HepG2 (cell line): ENCODE results near the gene PADI4. TPM values are rescaled to one million over a fixed set of nuclear protein-coding genes. Genes with fewer than 3 reads are reported as not detected.

Experiments
- ATAC-seq: fragments of 200-7000 bp; cut with Tn5 transposase; 3 replicates; pipeline ENCODE4 v1.9.1; 2020; ENCODE audit warnings: mild to moderate bottlenecking, moderate library complexity
- BruUV-seq: library from RNA; stranded (reverse); fragments of 400-500 nt; replicated peaks from 2 replicates; lab custom pipeline; 2021; lab: Mats Ljungman, UMichigan
- CTCF ChIA-PET: fragments of 300-600 bp; formaldehyde crosslinking; extraction: SDS; loops from one replicate; lab custom pipeline; 2021; ENCODE audit warnings: low total read pairs, inconsistent platforms, low intra/inter-chr PET ratio; lab: Yijun Ruan, JAX
- POLR2A ChIA-PET: fragments of 350-600 bp; sonication (Branson Sonifier 250); formaldehyde crosslinking; loops from one replicate; lab custom pipeline; 2020; ENCODE audit warnings: antibody characterized with exemption, inconsistent platforms; lab: Yijun Ruan, JAX
- DNase-seq: peaks from one replicate; pipeline ENCODE4 v3.0.0-alpha.2; 2015; ENCODE audit warnings: low spot score
- FAIRE-seq: peaks from 3 replicates; lab custom pipeline; 2011; peaks lifted over from hg19 to GRCh38; lab: Jason Lieb, UNC
- H2AFZ ChIP-seq: one replicate; pipeline ENCODE4 v1.6.1; 2011; ENCODE audit warnings: low read length, inconsistent platforms
- H3K27ac ChIP-seq: fragments of 300-600 bp; 3 replicates; pipeline ENCODE4 v1.8.0; 2011; ENCODE audit warnings: mixed run types, mild to moderate bottlenecking, mixed read lengths, low read length, inconsistent platforms; ENCODE audit not compliant: insufficient read depth; ENCODE audit errors: extremely low read length
- H3K27me3 ChIP-seq, 2 experiments: fragments of 200-600 bp in 1 of 2; 2 replicates in 1 of 2; 3 replicates in 1 of 2; pipeline versions ENCODE4 v1.6.0 to v1.8.0; 2011; ENCODE audit warnings: low read length in 2 of 2, mild to moderate bottlenecking in 2 of 2, moderate library complexity in 2 of 2, inconsistent platforms in 1 of 2; ENCODE audit not compliant: insufficient read depth in 2 of 2, control insufficient read depth in 1 of 2
- H3K36me3 ChIP-seq, 2 experiments: fragments of 200-600 bp in 1 of 2; replicated peaks in 1 of 2; 2 replicates in 1 of 2; 3 replicates in 1 of 2; pipeline versions ENCODE4 v1.5.1 to v1.8.0; 2011; ENCODE audit warnings: low read length in 2 of 2, inconsistent platforms in 1 of 2; ENCODE audit not compliant: insufficient read depth in 2 of 2, control insufficient read depth in 1 of 2
- H3K4me1 ChIP-seq: 2 replicates; pipeline ENCODE4 v1.5.1; 2012; ENCODE audit warnings: low read length, inconsistent platforms; ENCODE audit not compliant: insufficient read depth
- H3K4me2 ChIP-seq: 2 replicates; pipeline ENCODE4 v1.6.0; 2011; ENCODE audit warnings: low read depth, low read length, inconsistent platforms
- H3K4me3 ChIP-seq, 3 experiments: fragments of 200-600 bp in 1 of 3; sonication (generic), shearing (Covaris generic) in 1 of 3; replicated peaks in 1 of 3; 2 replicates each; pipeline ENCODE4 v1.5.1; 2011 to 2016; ENCODE audit warnings: low read length in 3 of 3, inconsistent platforms in 2 of 3, low read depth in 2 of 3, mild to moderate bottlenecking in 2 of 3, control low read depth in 1 of 3, mixed read lengths in 1 of 3; ENCODE audit not compliant: insufficient read depth in 1 of 3
- H3K79me2 ChIP-seq: one replicate; pipeline ENCODE4 v1.6.1; 2011; ENCODE audit warnings: low read length, inconsistent platforms; ENCODE audit not compliant: insufficient read depth
- H3K9ac ChIP-seq: 2 replicates; pipeline ENCODE4 v1.6.0; 2011; ENCODE audit warnings: mild to moderate bottlenecking, low read depth, low read length, inconsistent platforms; ENCODE audit not compliant: insufficient read depth
- H3K9me3 ChIP-seq: 2 replicates; pipeline ENCODE4 v1.5.1; 2012; ENCODE audit warnings: mild to moderate bottlenecking, low read length
- H4K20me1 ChIP-seq: 2 replicates; pipeline ENCODE4 v1.6.0; 2011; ENCODE audit warnings: inconsistent platforms, mild to moderate bottlenecking, low read length, moderate library complexity; ENCODE audit not compliant: insufficient read depth
- CBX5 ChIP-seq: sonication (generic); formaldehyde crosslinking; IDR thresholded peaks from 2 replicates; pipeline ENCODE4 v1.4.0; 2020; ENCODE audit warnings: missing genetic modification reagents, borderline replicate concordance
- FOXO1 ChIP-seq: sonication (generic); formaldehyde crosslinking; IDR thresholded peaks from 2 replicates; pipeline ENCODE4 v1.4.0; 2020; ENCODE audit warnings: missing genetic modification reagents
- FOXP1 ChIP-seq, 2 experiments: fragments of 450-650 bp in 1 of 2; IDR thresholded peaks; 2 replicates each; pipeline ENCODE4 v1.6.1; 2017 to 2018; ENCODE audit warnings: antibody characterized with exemption in 1 of 2
- KLF11 ChIP-seq: IDR thresholded peaks from 2 replicates; pipeline ENCODE4 v1.6.1; 2016; ENCODE audit warnings: missing compliant biosample characterization
- RBFOX2 ChIP-seq: fragments of 200-400 bp; formaldehyde crosslinking; IDR thresholded peaks from 2 replicates; pipeline ENCODE4 v1.6.1; 2017; ENCODE audit warnings: low read depth, mild to moderate bottlenecking, low read length
- RNF2 ChIP-seq: fragments of 450-650 bp; conservative IDR thresholded peaks from 2 replicates; pipeline ENCODE4 v1.6.1; 2016; ENCODE audit warnings: low read depth
- SAFB2 ChIP-seq: sonication (generic); formaldehyde crosslinking; IDR thresholded peaks from 2 replicates; pipeline ENCODE4 v1.5.1; 2020; ENCODE audit warnings: missing genetic modification reagents, low read depth, mild to moderate bottlenecking, borderline replicate concordance
- ZNF17 ChIP-seq: sonication (generic); formaldehyde crosslinking; IDR thresholded peaks from 2 replicates; pipeline ENCODE4 v1.5.0; 2020; ENCODE audit warnings: mild to moderate bottlenecking, missing genetic modification reagents
- ZNF256 ChIP-seq: sonication (generic); formaldehyde crosslinking; conservative IDR thresholded peaks from 2 replicates; pipeline ENCODE4 v1.4.0; 2020; ENCODE audit warnings: missing genetic modification reagents
- ZNF550 ChIP-seq: sonication (generic); formaldehyde crosslinking; IDR thresholded peaks from 2 replicates; pipeline ENCODE4 v1.4.0; 2020; ENCODE audit warnings: mild to moderate bottlenecking, missing genetic modification reagents, borderline replicate concordance
- ZNF773 ChIP-seq: sonication (generic); formaldehyde crosslinking; IDR thresholded peaks from 2 replicates; pipeline ENCODE4 v1.4.0; 2020; ENCODE audit warnings: missing genetic modification reagents, borderline replicate concordance
- ZNF850 ChIP-seq: sonication (generic); formaldehyde crosslinking; conservative IDR thresholded peaks from 2 replicates; pipeline ENCODE4 v1.9.0; 2021; ENCODE audit warnings: mild to moderate bottlenecking, missing genetic modification reagents
- ZSCAN12 ChIP-seq: sonication (generic); formaldehyde crosslinking; IDR thresholded peaks from 2 replicates; pipeline ENCODE4 v1.9.0; 2021; ENCODE audit warnings: mild to moderate bottlenecking, missing genetic modification reagents
- ZSCAN29 ChIP-seq: sonication (generic); formaldehyde crosslinking; conservative IDR thresholded peaks from 2 replicates; pipeline ENCODE4 v1.4.0; 2020; ENCODE audit warnings: mild to moderate bottlenecking, missing genetic modification reagents
- whole genome bisulfite sequencing: methylation state at CpG from one replicate; pipeline ENCODE4 v1.1.6; 2017; ENCODE audit warnings: low lambda C conversion rate; 5-methylcytosine and 5-hydroxymethylcytosine counted together
- in situ Hi-C: cut with HindIII; loops from 2 replicates; pipeline ENCODE4 v1.10.0; 2017; ENCODE audit warnings: low pct_unique_long_range_greater_than_20kb; ENCODE audit not compliant: extremely low pct_ligation_motif_present
- intact Hi-C: fragments of 100-400 bp; cut with micrococcal nuclease; formaldehyde crosslinking; loops from one replicate; pipeline ENCODE4 v1.10.0; 2022; ENCODE audit not compliant: unreplicated experiment
- polyA plus RNA-seq, 8 experiments: library from polyadenylated mRNA; depleted of rRNA in 3 of 8; stranded (reverse) in 7 of 8; unstranded in 1 of 8; fragments of >200 nt; fragmentation: Illumina TruSeq in 4 of 8; extraction: Trizol in 4 of 8; gene quantifications; 2 replicates each; pipeline versions ENCODE4 v1.2.1 to v1.2.3, GENCODE V29; 2011 to 2016; ENCODE audit warnings: low read depth in 4 of 8, missing spikeins in 1 of 8, mixed read lengths in 1 of 8; ENCODE audit not compliant: insufficient read depth in 1 of 8
- total RNA-seq, 5 experiments: library from RNA; depleted of rRNA; stranded (reverse); fragments of >200 nt; fragmentation: Illumina TruSeq; extraction: Trizol; gene quantifications; 2 replicates each; pipeline ENCODE4 v1.2.3, GENCODE V29; 2016; ENCODE audit warnings: low read depth in 1 of 5
- TF ChIP-seq, protein P1 (sequence below): sonication (generic); formaldehyde crosslinking; IDR thresholded peaks from 2 replicates; pipeline ENCODE4 v1.4.0; 2020; ENCODE audit warnings: missing genetic modification reagents
- TF ChIP-seq, protein P2 (sequence below): sonication (generic); formaldehyde crosslinking; IDR thresholded peaks from 2 replicates; pipeline ENCODE4 v1.9.0; 2021; ENCODE audit warnings: missing genetic modification reagents, borderline replicate concordance
- TF ChIP-seq, protein P3 (sequence below): sonication (generic); formaldehyde crosslinking; IDR thresholded peaks from 2 replicates; pipeline ENCODE4 v1.5.1; 2020; ENCODE audit warnings: mild to moderate bottlenecking, missing genetic modification reagents, borderline replicate concordance
- TF ChIP-seq, protein P4 (sequence below): conservative IDR thresholded peaks from 2 replicates; pipeline ENCODE4 v1.6.1; 2018; ENCODE audit warnings: missing genetic modification reagents

Gene PADI4
- total and polyA plus RNA-seq, 2 of the 13 experiments (the other 11 are each of a cell fraction or from before 2014, with no cell fraction given), result 0.04 TPM

DNA sequence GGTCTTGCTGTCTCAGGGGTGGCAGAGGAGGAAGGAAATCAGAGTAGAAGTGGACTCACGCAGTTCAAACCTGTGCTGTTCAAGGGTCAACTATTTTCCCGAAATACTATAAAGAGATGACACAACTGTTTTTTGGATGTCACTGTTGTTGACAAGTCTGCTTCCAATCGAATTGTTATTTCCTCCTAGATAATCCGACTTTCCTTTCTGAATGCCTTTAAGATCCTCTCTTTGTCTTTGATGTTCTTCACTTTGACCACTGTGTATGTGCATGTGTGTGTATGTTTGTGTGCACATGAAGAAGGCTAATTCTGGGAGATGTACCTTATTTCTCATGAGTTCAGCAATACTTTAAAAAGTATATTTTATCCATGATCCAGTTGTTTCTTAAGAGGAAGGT, 21.6 kb downstream of the PADI4 start:
- DNase-seq (no peak), FAIRE-seq (no peak)
- POLR2A ChIA-PET, result no interaction called here
- Histone ChIP-seq H3K4me1 (peaks cover 6% of the 10 kb centered on the region; the same call in 1 of the 2 replicates), H3K27me3 (peaks cover 1 to 10% of the 10 kb centered on the region in 2 experiments; a peak in 3 of 5 replicates)
- no peak for TF ChIP-seq ZNF773 (CRISPR knock-in tag)
- TF ChIP-seq, protein P1, sequence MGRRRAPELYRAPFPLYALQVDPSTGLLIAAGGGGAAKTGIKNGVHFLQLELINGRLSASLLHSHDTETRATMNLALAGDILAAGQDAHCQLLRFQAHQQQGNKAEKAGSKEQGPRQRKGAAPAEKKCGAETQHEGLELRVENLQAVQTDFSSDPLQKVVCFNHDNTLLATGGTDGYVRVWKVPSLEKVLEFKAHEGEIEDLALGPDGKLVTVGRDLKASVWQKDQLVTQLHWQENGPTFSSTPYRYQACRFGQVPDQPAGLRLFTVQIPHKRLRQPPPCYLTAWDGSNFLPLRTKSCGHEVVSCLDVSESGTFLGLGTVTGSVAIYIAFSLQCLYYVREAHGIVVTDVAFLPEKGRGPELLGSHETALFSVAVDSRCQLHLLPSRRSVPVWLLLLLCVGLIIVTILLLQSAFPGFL (CRISPR knock-in tag), result no peak
- TF ChIP-seq KLF11, result no peak
- TF ChIP-seq ZNF850, result no peak
- no peak for TF ChIP-seq ZNF17 (CRISPR knock-in tag)
- no peak for TF ChIP-seq RBFOX2
- no peak for TF ChIP-seq FOXP1 (IDR thresholded peaks at IDR 0.05)
- no peak for TF ChIP-seq FOXP1 (CRISPR knock-in tag; IDR thresholded peaks at IDR 0.05)
- TF ChIP-seq ZNF256 (CRISPR knock-in tag), result no peak
- TF ChIP-seq, protein P2, sequence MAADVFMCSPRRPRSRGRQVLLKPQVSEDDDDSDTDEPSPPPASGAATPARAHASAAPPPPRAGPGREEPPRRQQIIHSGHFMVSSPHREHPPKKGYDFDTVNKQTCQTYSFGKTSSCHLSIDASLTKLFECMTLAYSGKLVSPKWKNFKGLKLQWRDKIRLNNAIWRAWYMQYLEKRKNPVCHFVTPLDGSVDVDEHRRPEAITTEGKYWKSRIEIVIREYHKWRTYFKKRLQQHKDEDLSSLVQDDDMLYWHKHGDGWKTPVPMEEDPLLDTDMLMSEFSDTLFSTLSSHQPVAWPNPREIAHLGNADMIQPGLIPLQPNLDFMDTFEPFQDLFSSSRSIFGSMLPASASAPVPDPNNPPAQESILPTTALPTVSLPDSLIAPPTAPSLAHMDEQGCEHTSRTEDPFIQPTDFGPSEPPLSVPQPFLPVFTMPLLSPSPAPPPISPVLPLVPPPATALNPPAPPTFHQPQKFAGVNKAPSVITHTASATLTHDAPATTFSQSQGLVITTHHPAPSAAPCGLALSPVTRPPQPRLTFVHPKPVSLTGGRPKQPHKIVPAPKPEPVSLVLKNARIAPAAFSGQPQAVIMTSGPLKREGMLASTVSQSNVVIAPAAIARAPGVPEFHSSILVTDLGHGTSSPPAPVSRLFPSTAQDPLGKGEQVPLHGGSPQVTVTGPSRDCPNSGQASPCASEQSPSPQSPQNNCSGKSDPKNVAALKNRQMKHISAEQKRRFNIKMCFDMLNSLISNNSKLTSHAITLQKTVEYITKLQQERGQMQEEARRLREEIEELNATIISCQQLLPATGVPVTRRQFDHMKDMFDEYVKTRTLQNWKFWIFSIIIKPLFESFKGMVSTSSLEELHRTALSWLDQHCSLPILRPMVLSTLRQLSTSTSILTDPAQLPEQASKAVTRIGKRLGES (CRISPR knock-in tag), result no peak
- no peak for TF ChIP-seq ZSCAN12 (CRISPR knock-in tag)
- TF ChIP-seq, protein P3, sequence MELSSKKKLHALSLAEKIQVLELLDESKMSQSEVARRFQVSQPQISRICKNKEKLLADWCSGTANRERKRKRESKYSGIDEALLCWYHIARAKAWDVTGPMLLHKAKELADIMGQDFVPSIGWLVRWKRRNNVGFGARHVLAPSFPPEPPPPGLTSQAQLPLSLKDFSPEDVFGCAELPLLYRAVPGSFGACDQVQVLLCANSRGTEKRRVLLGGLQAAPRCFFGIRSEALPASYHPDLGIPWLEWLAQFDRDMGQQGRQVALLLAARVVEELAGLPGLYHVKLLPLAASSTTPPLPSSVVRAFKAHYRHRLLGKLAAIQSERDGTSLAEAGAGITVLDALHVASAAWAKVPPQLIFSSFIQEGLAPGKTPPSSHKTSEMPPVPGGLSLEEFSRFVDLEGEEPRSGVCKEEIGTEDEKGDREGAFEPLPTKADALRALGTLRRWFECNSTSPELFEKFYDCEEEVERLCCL (CRISPR knock-in tag), result no peak
- TF ChIP-seq ZNF550, result no peak
- TF ChIP-seq, protein P4, sequence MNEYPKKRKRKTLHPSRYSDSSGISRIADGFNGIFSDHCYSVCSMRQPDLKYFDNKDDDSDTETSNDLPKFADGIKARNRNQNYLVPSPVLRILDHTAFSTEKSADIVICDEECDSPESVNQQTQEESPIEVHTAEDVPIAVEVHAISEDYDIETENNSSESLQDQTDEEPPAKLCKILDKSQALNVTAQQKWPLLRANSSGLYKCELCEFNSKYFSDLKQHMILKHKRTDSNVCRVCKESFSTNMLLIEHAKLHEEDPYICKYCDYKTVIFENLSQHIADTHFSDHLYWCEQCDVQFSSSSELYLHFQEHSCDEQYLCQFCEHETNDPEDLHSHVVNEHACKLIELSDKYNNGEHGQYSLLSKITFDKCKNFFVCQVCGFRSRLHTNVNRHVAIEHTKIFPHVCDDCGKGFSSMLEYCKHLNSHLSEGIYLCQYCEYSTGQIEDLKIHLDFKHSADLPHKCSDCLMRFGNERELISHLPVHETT (CRISPR knock-in tag), result no peak
- no peak for TF ChIP-seq ZSCAN29 (CRISPR knock-in tag)
- TF ChIP-seq CBX5 (CRISPR knock-in tag), result no peak
- TF ChIP-seq SAFB2 (CRISPR knock-in tag), result no peak
- TF ChIP-seq RNF2, result no peak
- no peak for TF ChIP-seq FOXO1
- TF ChIP-seq, all 625 proteins: peak for 0
- H3K79me2 ChIP-seq, result no peaks in the 10 kb centered on the region
- no peaks in the 10 kb centered on the region for H3K9me3 ChIP-seq
- no peaks in the 10 kb centered on the region for H4K20me1 ChIP-seq
- H2AFZ ChIP-seq, result no peak overlapping the region
- H3K9ac ChIP-seq, result no peak overlapping the region
- H3K36me3 ChIP-seq, result no peaks in the 10 kb centered on the region
- H3K27ac ChIP-seq, result no peak overlapping the region
- H3K4me3 ChIP-seq, result no peak overlapping the region
- H3K4me2 ChIP-seq, result no peak overlapping the region
- CTCF ChIA-PET, result no interaction called here
- intact Hi-C loops (no loop called here), in situ Hi-C loops (no loop called here)
- BruUV-seq, result no TSS peak
- 3% methylated on average over 4 of the region's 4 CpGs for WGBS
- ATAC-seq, result no peak
